ENCODE data around the gene HDGF. TPM values are rescaled to one million over a fixed set of nuclear protein-coding genes. Genes with fewer than 3 reads are reported as not detected.

HDGF gene
- total RNA-seq = 149 and 294 TPM in 2 replicates

DNA sequence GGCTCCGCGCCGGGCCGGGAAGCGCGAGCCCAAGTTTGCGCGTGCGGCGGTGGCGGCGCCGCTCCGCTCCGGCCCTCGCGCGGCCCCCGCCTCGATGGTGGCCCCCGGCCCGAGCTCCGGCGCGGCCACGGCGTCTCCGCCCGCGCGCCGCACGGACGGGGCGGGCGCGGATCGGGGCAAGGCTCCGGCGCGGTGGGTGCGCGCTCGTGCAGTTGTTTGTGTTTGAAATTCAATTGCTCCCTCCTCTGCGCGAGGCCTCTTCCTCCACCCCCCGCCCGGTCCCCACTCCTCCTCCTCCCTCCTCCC, at the start of gene HDGF:
TSS of gene HDGF (minus strand) at position 225 of the 306 bp plus-strand sequence. CDS start 246 bp downstream, outside the sequence.
- no peak for DNase-seq

DNA sequence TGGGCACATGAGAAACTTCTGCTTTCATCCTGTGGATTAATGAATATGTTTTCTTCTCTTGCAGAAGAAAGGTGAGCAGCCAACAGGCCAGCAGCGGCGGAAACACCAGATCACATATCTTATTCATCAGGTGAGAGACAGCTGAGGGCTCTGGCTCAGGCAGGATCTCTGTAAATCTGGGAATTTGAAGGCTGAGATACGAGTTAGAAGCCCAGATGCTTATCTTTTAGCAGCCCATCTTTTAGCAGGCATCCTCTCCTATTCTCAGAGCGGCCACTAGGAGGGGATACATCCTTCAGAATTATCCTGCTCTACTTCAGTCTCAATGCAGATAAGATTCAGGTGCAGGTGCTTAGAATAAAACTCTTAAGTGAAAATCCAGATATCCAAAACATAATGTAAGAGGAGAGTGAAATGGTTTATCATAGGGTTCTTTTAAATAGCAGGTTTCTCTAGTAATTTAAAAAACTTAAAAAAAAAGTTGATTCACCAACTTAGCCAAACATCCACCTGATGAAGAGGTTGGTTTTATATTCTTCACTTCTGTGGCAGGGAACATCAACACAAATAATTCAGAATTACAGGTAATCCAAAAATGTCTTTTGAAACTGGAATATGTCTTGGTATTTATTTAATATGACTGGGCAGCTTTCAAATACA, 45.9 kb upstream of the HDGF start:
- DNase-seq = peak; percentile 82

- DNase-seq = no peak
Observed at GRCh38 chr1:156796340-156797097, 45.0 kb upstream of the HDGF start.

DNA sequence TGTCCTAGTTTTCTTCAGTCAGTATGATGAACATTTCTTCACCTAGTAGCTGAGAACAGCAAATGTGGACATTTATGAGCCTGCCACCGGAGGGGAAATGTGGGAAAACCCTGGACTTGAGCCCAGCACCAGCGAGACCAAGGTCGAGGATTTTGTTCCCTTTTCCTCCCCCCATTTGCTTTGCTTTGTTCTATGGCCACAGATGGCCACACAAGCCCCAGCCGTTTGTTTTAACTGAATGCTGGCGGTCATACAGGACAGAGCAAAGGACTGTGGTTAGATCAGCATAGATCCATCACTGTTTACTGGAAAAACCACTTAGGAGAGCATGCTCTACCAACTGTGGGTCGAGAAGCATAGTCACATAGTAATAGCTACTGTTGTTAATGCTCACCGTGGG, 44.3 kb upstream of the HDGF start:
- no peak for DNase-seq

DNA sequence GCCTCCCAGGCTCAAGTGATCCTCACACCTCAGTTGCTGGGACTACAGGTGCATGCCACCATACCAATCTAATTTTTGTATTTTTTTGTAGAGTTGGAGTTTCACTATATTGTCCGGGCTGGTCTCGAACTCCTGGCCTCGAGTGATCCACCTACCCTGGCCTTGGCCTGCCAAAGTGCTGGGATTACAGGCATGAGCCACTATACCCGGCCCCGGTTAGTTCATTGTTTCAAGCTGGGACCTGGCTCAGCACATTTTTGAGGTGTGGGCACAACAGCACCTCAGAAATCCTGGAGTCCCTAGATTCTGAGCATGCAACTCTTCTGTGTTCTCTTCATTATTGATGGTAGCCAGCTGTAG, 43.9 kb upstream of the HDGF start:
- no peak for DNase-seq

- DNase-seq = no peak
Observed at GRCh38 chr1:156794506-156795373, 43.3 kb upstream of the HDGF start.

DNA sequence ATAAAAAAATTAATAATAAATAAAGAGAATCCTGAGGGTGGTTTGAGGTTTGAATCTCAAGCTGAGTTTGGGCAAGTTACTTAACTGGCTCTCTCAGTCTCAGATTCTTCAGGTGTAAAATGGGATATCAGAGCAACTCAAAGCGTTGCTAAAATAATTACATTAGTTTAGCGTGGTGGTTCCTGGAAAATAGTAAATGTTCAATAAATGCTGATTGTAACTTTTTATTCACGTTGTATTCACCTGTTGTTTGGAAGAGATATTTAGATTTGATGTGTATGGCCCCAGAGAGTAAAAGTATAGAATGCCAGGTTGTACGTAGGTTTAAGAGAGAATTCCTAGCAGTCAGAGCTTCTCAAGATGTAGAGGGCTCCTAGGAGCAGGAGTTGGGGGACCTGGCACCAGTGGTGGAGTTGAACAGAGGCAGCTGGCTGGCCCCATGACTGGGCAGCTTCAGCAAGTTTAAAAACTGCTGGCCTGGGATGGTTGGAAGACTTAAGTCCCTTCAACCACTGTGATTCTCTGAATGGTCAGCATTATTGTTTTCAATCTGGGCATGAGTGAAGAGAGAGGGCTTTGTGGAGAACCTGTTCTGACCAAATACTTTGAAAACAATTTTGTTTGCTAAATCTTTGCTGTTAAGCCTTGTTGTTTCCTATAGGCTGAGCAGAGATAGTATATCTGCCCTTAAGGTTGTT, 38.3 kb upstream of the HDGF start:
- DNase-seq = no peak

DNA sequence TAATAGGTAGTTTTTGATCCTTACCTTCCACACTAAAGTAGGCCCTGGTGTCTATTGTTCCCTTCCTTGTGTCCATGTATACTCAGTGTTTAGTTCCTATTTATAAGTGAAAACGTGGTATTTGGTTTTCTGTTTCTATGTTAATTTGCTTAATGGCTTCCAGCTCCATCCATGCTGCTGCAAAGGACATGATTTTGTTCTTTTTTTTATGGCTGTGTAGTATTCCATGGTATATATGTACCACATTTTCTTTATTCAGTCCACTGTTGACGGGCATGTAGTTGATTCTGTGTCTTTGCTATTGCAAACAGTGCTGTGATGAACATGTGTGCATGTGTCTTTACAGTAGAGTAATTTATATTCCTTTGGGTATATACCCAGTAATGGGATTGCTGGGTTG, 36.7 kb upstream of the HDGF start:
- no peak for DNase-seq

DNA sequence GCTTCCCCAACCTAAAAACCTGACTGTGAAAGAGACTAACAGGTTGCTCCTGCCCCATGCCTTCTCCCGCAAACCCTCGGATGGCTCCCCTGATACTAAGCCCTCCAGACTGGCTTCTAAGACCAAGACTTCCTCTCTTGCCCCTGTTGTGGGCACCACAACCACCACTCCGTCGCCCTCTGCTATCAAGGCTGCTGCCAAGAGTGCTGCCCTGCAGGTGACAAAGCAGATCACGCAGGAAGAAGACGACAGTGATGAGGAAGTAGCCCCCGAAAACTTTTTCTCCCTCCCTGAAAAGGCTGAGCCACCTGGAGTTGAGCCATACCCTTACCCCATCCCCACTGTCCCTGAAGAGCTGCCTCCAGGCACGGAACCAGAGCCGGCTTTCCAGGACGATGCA, 35.2 kb upstream of the HDGF start:
- no peak for DNase-seq

GRCh38 chr1:156785458-156785857, 34.0 kb upstream of the HDGF start:
- DNase-seq = no peak

DNA sequence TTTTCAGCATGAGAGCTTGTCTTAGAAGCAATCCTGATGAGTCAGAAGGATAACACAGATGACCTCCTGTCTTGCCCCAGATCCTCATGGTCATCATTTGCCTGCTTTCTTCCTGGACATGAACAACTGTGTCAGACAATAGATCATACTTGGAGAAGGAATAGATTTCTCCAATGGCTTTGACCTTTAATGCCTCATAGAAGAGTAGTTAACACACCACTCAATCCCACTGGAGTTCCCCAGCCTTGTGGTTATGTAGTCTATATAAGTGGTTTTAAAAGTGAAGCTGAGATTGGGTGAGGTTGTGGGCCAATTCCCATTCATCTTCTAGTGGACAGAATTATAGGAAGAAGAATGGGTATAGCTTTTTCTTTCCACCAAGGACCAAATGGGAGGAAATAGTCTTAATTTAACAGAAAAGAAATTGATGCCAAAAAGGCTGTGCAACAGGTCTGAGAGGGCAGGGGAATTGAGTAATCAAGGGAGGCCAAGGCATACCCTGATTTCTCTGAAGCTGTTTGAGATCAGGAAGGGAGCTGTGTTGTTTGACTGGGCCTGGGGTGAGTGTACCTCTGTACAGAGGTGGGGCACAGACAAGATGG, 30.2 kb upstream of the HDGF start:
- peak; percentile 31 for DNase-seq

- DNase-seq = no peak
Observed at GRCh38 chr1:156777573-156777972, 26.1 kb upstream of the HDGF start.

DNA sequence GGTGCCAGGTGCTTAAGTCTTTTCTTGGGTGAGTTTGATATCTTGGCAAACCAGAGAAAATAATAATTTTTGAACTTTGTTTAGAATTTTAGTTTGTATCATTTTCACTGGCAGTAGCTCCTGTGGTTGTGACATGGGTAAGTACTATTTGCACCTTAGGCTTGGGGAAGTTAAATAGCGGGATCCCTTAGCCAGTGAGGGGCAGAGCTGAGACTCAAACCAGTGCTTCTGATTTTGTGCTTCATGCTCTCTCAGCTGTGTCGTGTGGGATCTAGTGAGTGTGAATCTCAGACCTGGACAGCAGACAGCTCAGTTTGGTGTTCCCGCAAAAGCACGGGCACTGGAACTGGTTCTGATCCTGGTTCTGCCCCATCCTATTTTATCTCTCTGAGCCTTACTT, 25.5 kb upstream of the HDGF start:
- no peak for DNase-seq

- no peak for DNase-seq
Observed at GRCh38 chr1:156775799-156776198, 24.3 kb upstream of the HDGF start.

- DNase-seq = no peak
Observed at GRCh38 chr1:156773607-156774006, 22.1 kb upstream of the HDGF start.

GRCh38 chr1:156772728-156773497, 21.4 kb upstream of the HDGF start:
- no peak for DNase-seq

- DNase-seq = no peak
Observed at GRCh38 chr1:156772222-156772621, 20.7 kb upstream of the HDGF start.

DNA sequence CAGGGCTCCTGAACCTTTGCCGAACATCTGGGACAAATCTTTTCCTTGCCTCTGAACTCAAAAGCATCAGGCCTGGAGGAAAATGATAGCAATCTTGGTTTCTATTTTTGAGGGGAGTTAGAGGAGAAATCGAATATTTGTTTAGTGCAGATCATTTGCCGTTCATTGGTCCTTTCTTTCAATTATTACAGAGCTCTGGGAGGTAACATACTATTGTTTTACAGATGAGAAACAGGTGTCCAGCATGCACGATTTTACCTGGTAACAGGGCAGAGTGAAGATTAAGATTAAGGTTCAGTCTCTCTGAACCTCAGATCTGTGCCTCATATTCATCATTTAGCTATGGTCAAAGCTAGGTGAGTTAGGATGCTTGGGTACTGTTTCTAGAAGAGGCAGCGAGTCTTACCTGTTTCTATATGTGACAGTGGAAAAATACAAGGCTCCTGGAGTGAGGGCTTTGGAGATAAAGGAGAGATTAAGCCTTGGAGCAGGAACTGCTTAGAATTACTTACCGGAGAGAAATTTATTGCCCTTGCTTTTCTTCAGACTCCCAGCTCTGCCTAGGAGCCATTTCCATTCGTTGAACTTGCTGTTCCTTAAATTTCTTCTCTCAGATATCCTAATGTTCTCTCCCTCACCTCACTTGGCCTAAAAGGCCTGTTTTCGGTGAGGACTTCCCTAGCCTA, 17.3 kb upstream of the HDGF start:
- no peak for DNase-seq

DNA sequence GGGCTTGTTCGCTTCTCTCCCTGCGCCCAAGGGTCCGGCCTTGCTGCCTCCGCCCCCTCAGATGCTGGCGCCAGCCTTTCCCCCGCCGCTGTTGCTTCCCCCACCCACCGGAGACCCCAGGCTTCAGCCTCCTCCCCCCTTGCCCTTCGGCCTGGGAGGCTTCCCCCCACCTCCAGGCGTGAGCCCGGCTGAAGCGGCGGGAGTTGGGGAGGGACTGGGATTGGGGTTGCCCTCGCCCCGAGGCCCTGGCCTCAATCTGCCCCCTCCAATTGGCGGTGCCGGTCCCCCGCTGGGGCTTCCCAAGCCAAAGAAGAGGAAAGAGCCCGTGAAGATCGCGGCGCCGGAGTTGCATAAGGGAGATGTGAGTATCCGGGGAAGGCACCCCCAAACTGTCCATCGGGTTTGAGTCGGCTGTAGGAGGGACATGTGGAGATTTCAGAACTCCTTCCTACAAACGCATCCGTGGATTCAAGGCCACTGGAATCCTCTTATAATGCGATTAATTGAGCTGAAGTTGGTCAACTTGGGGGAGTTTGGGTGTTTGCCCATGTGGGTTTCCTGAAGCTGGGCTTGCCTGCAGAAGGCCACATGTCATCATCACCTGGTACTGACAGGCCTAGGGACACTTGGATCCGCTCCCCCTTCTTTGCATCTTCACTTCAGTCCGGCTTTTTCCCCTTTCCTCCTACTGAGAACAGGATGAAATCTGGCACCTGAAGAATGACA, 16.6 kb upstream of the HDGF start:
- peak; percentile 32 for DNase-seq

DNA sequence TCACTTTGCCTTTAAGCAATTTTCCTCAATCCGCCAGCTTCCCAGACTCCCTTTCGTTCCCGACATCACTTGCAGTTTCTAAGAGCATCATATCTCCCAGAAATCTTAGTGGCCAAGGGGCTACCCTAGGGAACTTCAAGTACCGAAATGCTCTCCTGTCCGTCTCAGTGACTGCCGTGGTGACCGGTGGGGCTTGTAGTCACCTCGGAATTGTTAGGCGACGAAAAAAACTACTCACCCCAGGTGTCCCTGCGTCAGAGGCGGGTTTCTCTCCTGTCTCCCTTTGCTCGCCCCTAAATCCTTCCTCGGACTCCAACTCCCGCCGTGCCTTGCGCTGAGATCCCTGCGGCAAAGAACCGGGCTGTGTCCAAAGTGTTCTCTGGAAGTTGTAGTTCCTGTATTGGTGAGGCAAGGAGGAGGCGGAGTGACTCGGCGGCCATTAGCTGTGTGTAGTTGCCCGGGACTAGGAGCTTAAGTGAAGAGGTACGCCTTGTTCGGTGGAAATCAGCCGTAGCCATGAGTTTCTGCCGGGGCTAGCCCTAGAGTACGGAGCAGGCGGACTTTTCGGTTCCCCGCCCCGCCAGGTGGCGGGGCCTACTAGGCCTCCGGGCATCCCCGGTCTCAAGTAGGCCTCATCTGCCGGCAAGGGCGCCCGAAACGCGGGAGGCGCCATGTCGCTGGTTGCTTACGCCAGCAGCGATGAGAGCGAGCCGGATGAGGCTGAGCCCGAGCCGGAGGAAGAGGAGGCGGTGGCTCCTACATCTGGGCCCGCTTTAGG, 15.8 kb upstream of the HDGF start, which contains the start of gene PRCC:
TSS of gene PRCC (plus strand) at position 435 of the 778 bp plus-strand sequence. CDS start at position 672, 237 bp downstream.
- DNase-seq = peak; percentile 100
